NCI-H2196 (cell line): ENCODE measurements around the gene STEEP1.

Source experiments
- DNase-seq: peaks from one replicate; lab custom pipeline; 2025; ENCODE audit not compliant: unreplicated experiment; lab: John Stamatoyannopoulos, UW

STEEP1 gene

DNA sequence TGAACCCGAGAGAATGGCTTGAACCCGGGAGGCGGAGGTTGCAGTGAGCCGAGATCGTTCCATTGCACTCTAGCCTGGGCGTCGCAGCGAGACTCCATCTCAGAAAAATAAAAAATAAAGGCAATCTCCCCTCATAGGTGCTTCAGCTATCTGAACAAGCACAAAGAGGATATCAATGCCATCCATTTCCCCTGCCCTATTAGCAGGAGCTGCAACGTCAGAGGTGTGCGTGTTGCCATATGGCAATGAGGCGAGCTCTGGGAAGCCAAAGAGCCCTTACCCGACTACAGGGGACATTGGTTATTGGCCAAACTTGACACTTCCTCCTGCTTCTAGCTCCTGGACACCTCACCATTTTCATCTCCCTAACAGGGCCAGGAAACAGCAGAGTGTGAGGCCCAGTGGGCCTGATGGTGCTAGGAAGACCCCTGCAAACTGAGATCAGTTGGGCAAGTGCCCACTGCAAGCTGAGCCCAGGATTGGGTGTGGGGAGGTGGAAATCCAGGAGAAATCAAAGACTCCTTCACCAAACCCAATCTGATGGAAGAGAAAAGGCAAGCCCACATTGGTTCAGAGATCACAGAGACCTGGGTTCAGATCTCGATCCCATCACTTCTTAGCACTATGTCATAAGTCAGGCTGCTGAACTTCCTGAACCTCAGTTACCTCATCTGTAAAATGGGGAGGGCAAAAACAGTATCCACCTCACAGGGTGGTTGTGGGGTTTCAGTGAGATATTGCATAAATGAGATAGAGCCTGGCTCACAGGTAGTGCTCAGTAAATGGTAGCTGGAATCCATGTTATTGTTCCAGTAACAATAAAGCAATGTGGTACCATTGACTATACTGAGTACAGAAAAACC lies 75.8 kb downstream of the STEEP1 start:
- no peak for DNase-seq

DNA sequence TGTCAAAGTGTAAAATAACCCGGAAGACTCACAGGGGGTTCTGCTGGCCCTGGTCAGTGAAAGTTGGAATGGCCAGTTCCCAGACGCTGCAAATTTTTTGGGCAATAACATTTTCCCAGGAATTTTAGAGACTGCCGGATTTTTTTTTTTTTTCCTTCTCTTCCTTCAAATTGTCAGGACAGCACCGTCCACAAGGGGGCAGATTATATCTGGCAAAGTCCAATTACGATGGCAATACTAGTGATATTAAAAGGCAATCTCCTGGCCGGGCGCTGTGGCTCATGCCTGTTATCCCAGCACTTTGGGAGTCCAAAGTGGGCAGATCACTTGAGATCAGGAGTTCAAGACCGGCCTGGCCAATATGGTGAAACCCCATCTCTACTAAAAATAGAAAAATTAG lies 76.5 kb downstream of the STEEP1 start:
- DNase-seq: peak; percentile 46
